Ovary (tissue), 9 donors: ENCODE results near the gene LRTM2. TPM values are rescaled to one million over a fixed set of nuclear protein-coding genes. Genes with fewer than 3 reads are reported as not detected.

ENCODE experiments used
- DNase-seq, 5 donors: peaks; one replicate each; pipeline ENCODE4 v3.0.0-alpha.2; 2019 to 2020
- H3K27ac ChIP-seq, 2 donors: fragments of 200-600 bp; one replicate each; pipeline versions ENCODE4 v1.5.1 to v1.8.0; 2019 to 2022
- H3K27me3 ChIP-seq: fragments of 200-600 bp; one replicate; pipeline ENCODE4 v1.8.0; 2022
- H3K36me3 ChIP-seq: fragments of 200-600 bp; sonication (generic); one replicate; pipeline ENCODE4 v1.5.1; 2019
- H3K4me1 ChIP-seq: one replicate; pipeline ENCODE4 v1.8.1; 2013; ENCODE audit warnings: mild to moderate bottlenecking, moderate library complexity; ENCODE audit not compliant: insufficient read depth
- H3K4me3 ChIP-seq: fragments of 200-600 bp; sonication (generic); one replicate; pipeline ENCODE4 v1.5.1; 2017
- H3K9me3 ChIP-seq, 2 donors: fragments of 200-600 bp in 1 of 2; sonication (generic) in 1 of 2; one replicate each; pipeline versions ENCODE4 v1.5.1 to v1.8.1; 2013 to 2019; ENCODE audit warnings: mild to moderate bottlenecking in 1 of 2, moderate library complexity in 1 of 2
- CTCF ChIP-seq, 3 donors: fragments of 450-650 bp in 2 of 3; fragments of 200-600 bp in 1 of 3; IDR thresholded peaks; one replicate each; pipeline versions ENCODE4 v1.5.1 to v1.8.0; 2016 to 2022; ENCODE audit warnings: antibody characterized with exemption in 3 of 3, mild to moderate bottlenecking in 1 of 3
- EP300 ChIP-seq: sonication (generic); formaldehyde crosslinking; IDR thresholded peaks from one replicate; pipeline ENCODE4 v1.6.1; 2017; ENCODE audit warnings: antibody characterized with exemption
- POLR2A ChIP-seq: fragments of 450-650 bp; IDR thresholded peaks from one replicate; pipeline ENCODE4 v1.6.1; 2017; ENCODE audit warnings: antibody characterized with exemption, mild to moderate bottlenecking, moderate library complexity
- WGBS, 3 donors: extraction: QIAGEN DNeasy Blood & Tissue Kit in 1 of 3; methylation state at CpG; one replicate each; pipeline versions ENCODE4 v1.1.5 to v1.1.7; 2013 to 2017; 5-methylcytosine and 5-hydroxymethylcytosine counted together
- intact Hi-C, 4 donors: fragments of 100-400 bp; cut with DNase I; formaldehyde crosslinking; loops; one replicate each; pipeline versions ENCODE4 v1.11.0 to v1.15.1; 2022 to 2023
- polyA plus RNA-seq, 2 donors: library from polyadenylated mRNA; stranded (reverse); fragments of 200-250 nt in 1 of 2; fragments of 350-450 nt in 1 of 2; fragmentation: Illumina TruSeq in 1 of 2; extraction: RNeasy Lipid Tissue Mini Kit (QIAGEN cat#74804) in 1 of 2; gene quantifications; one replicate each; pipeline ENCODE4 v1.2.3, GENCODE V29; 2013 to 2014
- total RNA-seq, 7 donors: library from RNA; depleted of rRNA in 2 of 7; stranded (reverse); fragments of >200 nt in 2 of 7; fragmentation: NEBNext Ultra II Directional in 3 of 7; extraction: Animal tissue kit (Norgen Biotek cat#: 25700) in 3 of 7; gene quantifications; one replicate each; pipeline versions ENCODE4 v1.1.0 to v1.2.4, GENCODE V29; 2016 to 2023
- donor health status: DM: no; HTN: no; CAD: no; lungs with moderate emphysema.
- donor health status: DM: no; HTN: no; CAD: no.
- donor health status: Bipolar disorder and iron deficiency.
- donor health status: DM: yes; HTN: yes; CAD: no.
- donor health status: DM: no; HTN: no; CAD: no.
- donor health status: DM: yes; HTN: yes; CAD: no.

The LRTM2 gene
- total and polyA plus RNA-seq, 9 donors: not detected

GRCh38 chr12:1778911-1779310 lies 41.5 kb upstream of the LRTM2 start:
- DNase-seq: no peak
- H3K27ac ChIP-seq: no peak overlapping the region
- no peaks in the 10 kb centered on the region for H3K27me3 ChIP-seq
- no peaks in the 10 kb centered on the region for H3K36me3 ChIP-seq
- TF ChIP-seq EP300 (no peak), POLR2A (no peak), CTCF (IDR thresholded peaks at IDR 0.05) (no peak)
- no peaks in the 10 kb centered on the region for H3K9me3 ChIP-seq
- no peak overlapping the region for H3K4me3 ChIP-seq
- WGBS, 3 donors: 78 to 85% (median 82%) methylated on average over 4 of the region's 4 CpGs
- no peaks in the 10 kb centered on the region for H3K4me1 ChIP-seq
- intact Hi-C loops: no loop called here

- Histone ChIP-seq H3K4me3 (no peak overlapping the region), H3K27ac (no peak overlapping the region), H3K27me3 (no peaks in the 10 kb centered on the region), H3K9me3 (no peaks in the 10 kb centered on the region), H3K4me1 (no peaks in the 10 kb centered on the region), H3K36me3 (no peaks in the 10 kb centered on the region)
- TF ChIP-seq EP300 (no peak), CTCF (IDR thresholded peaks at IDR 0.05) (no peak), POLR2A (no peak)
- intact Hi-C loops: no loop called here
- DNase-seq: no peak
- WGBS, 3 donors: 23 to 43% (median 34%) methylated on average over 1 of the region's 1 CpG
Measured at GRCh38 chr12:1779783-1780182, 40.6 kb upstream of the LRTM2 start.

GRCh38 chr12:1781772-1782171 lies 38.6 kb upstream of the LRTM2 start:
- DNase-seq: no peak
- H3K9me3 ChIP-seq: no peaks in the 10 kb centered on the region
- 18 to 38% (median 24%) methylated on average over 2 of the region's 2 CpGs for WGBS, 3 donors
- no peak for TF ChIP-seq CTCF (IDR thresholded peaks at IDR 0.05)
- TF ChIP-seq POLR2A: no peak
- no peak for TF ChIP-seq EP300
- H3K27ac ChIP-seq: no peak overlapping the region
- no peak overlapping the region for H3K4me3 ChIP-seq
- no peaks in the 10 kb centered on the region for H3K36me3 ChIP-seq
- intact Hi-C loops: no loop called here
- H3K4me1 ChIP-seq: no peaks in the 10 kb centered on the region
- no peaks in the 10 kb centered on the region for H3K27me3 ChIP-seq

- no peaks in the 10 kb centered on the region for H3K36me3 ChIP-seq
- 56 to 64% (median 62%) methylated on average over 2 of the region's 2 CpGs for WGBS, 3 donors
- intact Hi-C loops: no loop called here
Measured at GRCh38 chr12:1782215-1782614, 38.1 kb upstream of the LRTM2 start.

More at GRCh38 chr12:1782215-1782614, 38.1 kb upstream of the LRTM2 start:
- H3K27me3 ChIP-seq: no peaks in the 10 kb centered on the region
- H3K4me3 ChIP-seq: no peak overlapping the region
- TF ChIP-seq POLR2A (no peak), EP300 (no peak), CTCF (IDR thresholded peaks at IDR 0.05) (no peak)
- DNase-seq: no peak
- no peak overlapping the region for H3K27ac ChIP-seq
- H3K9me3 ChIP-seq: no peaks in the 10 kb centered on the region
- no peaks in the 10 kb centered on the region for H3K4me1 ChIP-seq
